Spleen (tissue), 11 donors: Measurements from ENCODE around the gene RPL19. TPM values are rescaled to one million over a fixed set of nuclear protein-coding genes. Genes with fewer than 3 reads are reported as not detected.

Source experiments
- DNase-seq: peaks from one replicate; pipeline ENCODE4 v3.0.0-alpha.2; 2020
- H3K27ac ChIP-seq, 8 donors: fragments of 200-600 bp; sonication (generic) in 7 of 8; 1 replicate in 4 of 8; 2 replicates in 4 of 8; pipeline versions ENCODE4 v1.5.0 to v1.8.0; 2016 to 2021; ENCODE audit warnings: inconsistent platforms in 4 of 8, mild to moderate bottlenecking in 4 of 8, moderate library complexity in 1 of 8
- H3K27me3 ChIP-seq, 7 donors: fragments of 200-600 bp; sonication (generic) in 6 of 7; replicated peaks in 1 of 7; 1 replicate in 4 of 7; 2 replicates in 3 of 7; pipeline versions ENCODE4 v1.5.0 to v1.8.0; 2016 to 2021; ENCODE audit warnings: inconsistent platforms in 3 of 7, mild to moderate bottlenecking in 1 of 7
- H3K36me3 ChIP-seq, 6 donors: fragments of 200-600 bp; sonication (generic) in 5 of 6; 1 replicate in 4 of 6; 2 replicates in 2 of 6; pipeline versions ENCODE4 v1.5.0 to v1.8.0; 2016 to 2021; ENCODE audit warnings: inconsistent platforms in 2 of 6
- H3K4me1 ChIP-seq, 6 donors: fragments of 200-600 bp; sonication (generic) in 5 of 6; 1 replicate in 3 of 6; 2 replicates in 3 of 6; pipeline versions ENCODE4 v1.5.0 to v1.8.0; 2016 to 2021; ENCODE audit warnings: inconsistent platforms in 3 of 6
- H3K4me3 ChIP-seq, 8 donors: fragments of 200-600 bp; sonication (generic) in 7 of 8; 1 replicate in 4 of 8; 2 replicates in 4 of 8; pipeline versions ENCODE4 v1.5.0 to v1.8.0; 2016 to 2021; ENCODE audit warnings: inconsistent platforms in 4 of 8, mild to moderate bottlenecking in 4 of 8, moderate library complexity in 2 of 8
- H3K9me3 ChIP-seq, 8 donors: fragments of 200-600 bp; sonication (generic) in 7 of 8; 1 replicate in 4 of 8; 2 replicates in 4 of 8; pipeline versions ENCODE4 v1.5.0 to v1.8.0; 2016 to 2021; ENCODE audit warnings: inconsistent platforms in 4 of 8
- CTCF ChIP-seq, 11 experiments: fragments of 200-600 bp in 7 of 11; fragments of 450-650 bp in 4 of 11; sonication (generic) in 4 of 11; IDR thresholded peaks in 8 of 11; conservative IDR thresholded peaks in 3 of 11; 1 replicate in 7 of 11; 2 replicates in 4 of 11; pipeline versions ENCODE4 v1.4.0 to v1.8.0; 2016 to 2021; ENCODE audit warnings: antibody characterized with exemption in 11 of 11, inconsistent platforms in 4 of 11, mild to moderate bottlenecking in 1 of 11
- POLR2A ChIP-seq, 3 donors: fragments of 450-650 bp; IDR thresholded peaks; one replicate each; pipeline ENCODE4 v1.5.1; 2017; ENCODE audit warnings: antibody characterized with exemption in 3 of 3, mild to moderate bottlenecking in 1 of 3
- POLR2AphosphoS5 ChIP-seq, 3 donors: sonication (generic); formaldehyde crosslinking; IDR thresholded peaks; one replicate each; pipeline ENCODE4 v1.5.1; 2017; ENCODE audit warnings: antibody characterized with exemption in 3 of 3
- WGBS, 5 donors: extraction: QIAGEN DNeasy Blood & Tissue Kit in 3 of 5; methylation state at CpG; one replicate each; pipeline versions ENCODE4 v1.1.5 to v1.1.7; 2013 to 2018; 5-methylcytosine and 5-hydroxymethylcytosine counted together
- intact Hi-C: fragments of 100-400 bp; cut with DNase I; formaldehyde crosslinking; loops from one replicate; pipeline ENCODE4 v1.15.0; 2023; ENCODE audit warnings: low total_unique reads
- polyA plus RNA-seq, 3 donors: library from polyadenylated mRNA; stranded (reverse); fragments of 200-250 nt; gene quantifications; one replicate each; pipeline ENCODE4 v1.2.1, GENCODE V29; 2013
- total RNA-seq, 7 donors: library from RNA; depleted of rRNA in 3 of 7; stranded (reverse); fragments of >200 nt in 3 of 7; fragmentation: NEBNext Ultra II Directional in 4 of 7; extraction: Animal tissue kit (Norgen Biotek cat#: 25700) in 4 of 7; gene quantifications; one replicate each; pipeline versions ENCODE4 v1.1.0 to v1.2.1, GENCODE V29; 2016 to 2021
- donor health status: healthy with polysubstance abuse.
- donor health status: DM: no; HTN: no; CAD: no; lungs with moderate emphysema.
- donor health status: DM: no; HTN: no; CAD: no.
- donor health status: Bipolar disorder and iron deficiency.
- donor health status: healthy.
- donor health status: DM: no; HTN: no; CAD: no.
- donor health status: DM: yes; HTN: yes; CAD: no.

Gene RPL19
- total and polyA plus RNA-seq, 10 donors: 1,504 to 7,360 (median 3,641) TPM

- Histone ChIP-seq H3K4me1 (peaks cover 9 to 63% (median 44%) of the 10 kb centered on the region in 6 donors), H3K9me3 (no peaks in the 10 kb centered on the region), H3K4me3 (no peak overlapping the region), H3K27me3 (peaks cover 0 to 12% (median 0%) of the 10 kb centered on the region in 7 donors), H3K36me3 (peaks cover 0 to 36% (median 14%) of the 10 kb centered on the region in 6 donors), H3K27ac (peak overlapping the region in 4 of 8 donors; percentile 20 to 98 (median 97))
- DNase-seq: no peak
- TF ChIP-seq POLR2AphosphoS5 (IDR thresholded peaks at IDR 0.05): no peak
- no peak for TF ChIP-seq POLR2A (IDR thresholded peaks at IDR 0.05)
- TF ChIP-seq CTCF (IDR thresholded peaks at IDR 0.05 in 8 of 11, conservative IDR thresholded peaks at IDR 0.05 in 3 of 11): no peak
- intact Hi-C loops: no loop called here
- 68 to 89% (median 85%) methylated on average over 9 to 10 of the region's 10 CpGs for WGBS, 5 donors
Observed at GRCh38 chr17:39194985-39195524, 5.0 kb upstream of the RPL19 start.

- peaks cover 0 to 12% (median 0%) of the 10 kb centered on the region in 7 donors for H3K27me3 ChIP-seq
- intact Hi-C loops: no loop called here
- H3K27ac ChIP-seq: peak overlapping the region in 7 of 8 donors; percentile 6 to 98 (median 20)
- H3K36me3 ChIP-seq: peaks cover 0 to 30% (median 14%) of the 10 kb centered on the region in 6 donors
- peak overlapping the region in 1 of 8 donors; percentile 79 for H3K4me3 ChIP-seq
- DNase-seq: no peak
- H3K4me1 ChIP-seq: peaks cover 10 to 66% (median 46%) of the 10 kb centered on the region in 6 donors
- 37 to 45% (median 40%) methylated on average over 6 to 8 of the region's 8 CpGs for WGBS, 5 donors
- H3K9me3 ChIP-seq: no peaks in the 10 kb centered on the region
- no peak for TF ChIP-seq CTCF (IDR thresholded peaks at IDR 0.05 in 8 of 11, conservative IDR thresholded peaks at IDR 0.05 in 3 of 11)
- TF ChIP-seq POLR2A (IDR thresholded peaks at IDR 0.05): no peak
- TF ChIP-seq POLR2AphosphoS5 (IDR thresholded peaks at IDR 0.05): no peak
Observed at GRCh38 chr17:39195568-39196160, 4.4 kb upstream of the RPL19 start.

GRCh38 chr17:39196241-39196807 is 3.8 kb upstream of the RPL19 start:
- intact Hi-C loops: no loop called here
- 43 to 88% (median 58%) methylated on average over 6 to 8 of the region's 8 CpGs for WGBS, 5 donors
- peaks cover 0 to 27% (median 15%) of the 10 kb centered on the region in 6 donors for H3K36me3 ChIP-seq

More at GRCh38 chr17:39196241-39196807, 3.8 kb upstream of the RPL19 start:
- DNase-seq: no peak
- TF ChIP-seq CTCF (IDR thresholded peaks at IDR 0.05 in 8 of 11, conservative IDR thresholded peaks at IDR 0.05 in 3 of 11) (no peak), POLR2AphosphoS5 (IDR thresholded peaks at IDR 0.05) (no peak), POLR2A (IDR thresholded peaks at IDR 0.05) (no peak)
- H3K4me3 ChIP-seq: peak overlapping the region in 5 of 8 donors; percentile 21 to 86 (median 74)
- H3K9me3 ChIP-seq: no peaks in the 10 kb centered on the region
- peak overlapping the region in 5 of 8 donors; percentile 6 to 98 (median 96) for H3K27ac ChIP-seq
- H3K4me1 ChIP-seq: peaks cover 16 to 72% (median 52%) of the 10 kb centered on the region in 6 donors
- H3K27me3 ChIP-seq: peaks cover 0 to 12% (median 0%) of the 10 kb centered on the region in 7 donors
